Ovary (tissue), 3 donors: Measurements from ENCODE around the gene ALKBH2.
A peak's percentile ranks its signal among the peaks of the same experiment; 100 is the strongest.

Source experiments
- EP300 ChIP-seq: sonication (generic); formaldehyde crosslinking; IDR thresholded peaks from one replicate; pipeline ENCODE4 v1.6.1; 2017; ENCODE audit warnings: antibody characterized with exemption
- TF ChIP-seq, protein P1 (sequence below), 3 donors: fragments of 450-650 bp in 2 of 3; fragments of 200-600 bp in 1 of 3; IDR thresholded peaks; one replicate each; pipeline versions ENCODE4 v1.5.1 to v1.8.0; 2016 to 2022; ENCODE audit warnings: antibody characterized with exemption in 3 of 3, mild to moderate bottlenecking in 1 of 3
- donor health status: DM: no; HTN: no; CAD: no.

DNA sequence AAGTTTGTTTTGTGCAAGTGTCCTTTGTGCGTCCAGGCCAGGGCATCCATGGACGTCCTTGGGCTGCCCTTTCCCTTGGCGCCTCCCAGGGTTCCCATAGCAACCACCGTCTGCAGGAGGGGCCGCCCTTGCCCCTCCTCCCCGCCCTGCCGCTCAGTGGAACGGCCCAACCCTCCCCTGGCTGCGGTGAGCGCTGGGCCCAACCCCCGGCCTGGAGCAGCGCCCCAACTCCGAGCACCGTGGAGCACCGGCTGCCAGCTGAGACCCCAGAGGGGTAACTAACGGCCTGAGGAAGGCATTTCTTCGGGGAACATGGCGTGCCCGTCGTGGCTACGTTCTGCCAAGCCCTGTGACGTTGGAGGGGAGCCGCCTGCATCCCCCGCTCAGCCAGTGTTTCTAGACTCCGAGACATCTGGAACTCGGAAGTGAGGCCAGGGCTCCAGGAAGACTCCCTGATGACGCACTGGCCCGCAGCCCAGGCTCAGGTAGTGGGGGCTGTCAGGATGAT, 17.8 kb upstream of the ALKBH2 start:
- TF ChIP-seq EP300: peak; percentile 90
- TF ChIP-seq, protein P1, sequence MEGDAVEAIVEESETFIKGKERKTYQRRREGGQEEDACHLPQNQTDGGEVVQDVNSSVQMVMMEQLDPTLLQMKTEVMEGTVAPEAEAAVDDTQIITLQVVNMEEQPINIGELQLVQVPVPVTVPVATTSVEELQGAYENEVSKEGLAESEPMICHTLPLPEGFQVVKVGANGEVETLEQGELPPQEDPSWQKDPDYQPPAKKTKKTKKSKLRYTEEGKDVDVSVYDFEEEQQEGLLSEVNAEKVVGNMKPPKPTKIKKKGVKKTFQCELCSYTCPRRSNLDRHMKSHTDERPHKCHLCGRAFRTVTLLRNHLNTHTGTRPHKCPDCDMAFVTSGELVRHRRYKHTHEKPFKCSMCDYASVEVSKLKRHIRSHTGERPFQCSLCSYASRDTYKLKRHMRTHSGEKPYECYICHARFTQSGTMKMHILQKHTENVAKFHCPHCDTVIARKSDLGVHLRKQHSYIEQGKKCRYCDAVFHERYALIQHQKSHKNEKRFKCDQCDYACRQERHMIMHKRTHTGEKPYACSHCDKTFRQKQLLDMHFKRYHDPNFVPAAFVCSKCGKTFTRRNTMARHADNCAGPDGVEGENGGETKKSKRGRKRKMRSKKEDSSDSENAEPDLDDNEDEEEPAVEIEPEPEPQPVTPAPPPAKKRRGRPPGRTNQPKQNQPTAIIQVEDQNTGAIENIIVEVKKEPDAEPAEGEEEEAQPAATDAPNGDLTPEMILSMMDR (IDR thresholded peaks at IDR 0.05): no peak
